AG08396 (cell line): Measurements from ENCODE around the gene CHAD.
"Not testable (repeated sequence)": the region's sequence is repeated elsewhere in the genome, so short reads cannot be mapped to it uniquely, and the experiment has no call there.

Experiments used
- DNase-seq: peaks from one replicate; pipeline ENCODE4 v3.0.0; 2012; ENCODE audit warnings: low spot score, mixed read lengths

The CHAD gene

DNA sequence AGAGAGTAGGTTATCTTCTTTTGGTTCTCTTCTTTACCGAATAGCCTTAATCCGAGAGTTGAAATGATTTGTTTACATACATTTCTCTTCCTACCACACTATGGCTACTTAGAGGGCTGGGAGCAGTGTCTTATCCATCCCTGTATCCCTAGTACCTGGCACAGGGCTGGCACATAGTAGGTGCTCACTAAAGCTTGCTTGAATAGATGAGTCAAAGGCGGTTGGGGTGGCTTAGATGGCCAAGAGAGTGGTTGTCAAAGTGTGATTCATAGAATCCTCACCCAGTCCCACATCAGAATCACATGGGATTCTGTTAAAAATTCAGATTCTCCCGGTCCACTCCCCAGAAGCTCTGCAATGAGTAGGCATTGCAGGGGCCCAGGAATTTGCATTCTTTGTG, 11.1 kb downstream of the CHAD start:
- DNase-seq, result no peak

- DNase-seq, result no peak
Observed at GRCh38 chr17:50453901-50454300, 14.8 kb downstream of the CHAD start.

- DNase-seq, result peak; percentile 5
Observed at GRCh38 chr17:50452630-50453300, 15.9 kb downstream of the CHAD start.

DNA sequence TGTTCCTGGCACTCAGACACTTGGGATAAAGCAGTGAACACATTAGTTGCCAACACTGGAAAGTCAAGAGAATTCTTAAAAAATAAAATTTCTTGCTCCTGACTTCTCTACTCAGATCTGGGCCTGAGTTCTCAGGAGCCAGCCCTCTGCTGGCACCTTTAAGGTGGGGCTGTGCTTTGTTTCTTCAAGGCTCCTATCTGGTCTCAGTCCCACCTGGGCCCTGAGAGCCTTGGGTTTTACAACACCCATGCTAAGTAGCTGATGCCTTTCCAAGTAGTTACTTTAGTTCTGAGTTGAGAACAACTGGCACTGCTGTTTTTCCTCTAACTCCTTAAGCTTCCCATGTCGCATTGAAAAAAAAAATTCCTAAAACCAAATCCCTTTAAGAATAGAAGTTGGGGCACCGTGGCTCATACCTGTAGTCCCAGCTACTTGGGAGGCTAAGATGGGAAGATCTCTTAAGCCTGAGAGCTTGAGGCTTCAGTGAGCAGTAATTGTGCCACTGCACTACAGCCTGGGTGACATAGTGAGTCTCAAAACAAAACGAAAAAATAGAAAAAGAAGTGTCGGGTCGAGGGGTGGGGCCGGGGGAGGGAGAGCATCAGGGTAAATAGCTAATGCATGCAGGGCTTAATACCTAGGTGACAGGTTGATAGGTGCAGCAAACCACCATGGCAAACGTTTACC, 16.6 kb downstream of the CHAD start:
- DNase-seq, result no peak

- DNase-seq, result no peak
Observed at GRCh38 chr17:50448643-50449042, 20.0 kb downstream of the CHAD start.

- no peak for DNase-seq
Observed at GRCh38 chr17:50447870-50448595, 20.6 kb downstream of the CHAD start.

GRCh38 chr17:50445730-50446325, 22.9 kb downstream of the CHAD start:
- DNase-seq, result no peak

- no peak for DNase-seq
Observed at GRCh38 chr17:50444841-50445715, 23.6 kb downstream of the CHAD start.

DNA sequence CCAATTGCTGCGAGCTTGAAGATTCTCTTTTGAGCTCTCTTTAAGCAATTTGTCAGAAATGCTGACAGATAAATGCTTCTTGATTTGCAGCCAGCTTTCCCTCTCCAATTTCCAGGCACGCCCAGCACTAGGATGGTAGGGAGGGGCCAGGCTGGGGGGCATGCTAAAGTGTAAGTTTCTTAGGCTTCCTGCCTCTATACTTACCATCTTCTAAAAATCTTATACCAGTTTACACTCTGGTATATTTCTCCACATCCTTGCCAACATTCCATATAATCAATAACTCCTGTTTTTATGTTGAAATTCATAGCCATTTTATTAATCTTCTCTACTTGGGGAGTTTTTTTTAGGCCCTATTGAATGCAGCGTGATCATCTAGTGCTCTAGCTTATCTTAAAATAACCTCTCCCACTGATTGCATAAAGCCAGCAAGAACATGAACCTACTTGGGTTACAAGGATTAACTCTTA, 25.1 kb downstream of the CHAD start:
- DNase-seq, result no peak

- DNase-seq, result no peak
Observed at GRCh38 chr17:50440838-50441829, 27.5 kb downstream of the CHAD start.

- DNase-seq, result no peak
Observed at GRCh38 chr17:50440172-50440837, 28.4 kb downstream of the CHAD start.

- DNase-seq, result no peak
Observed at GRCh38 chr17:50439008-50439407, 29.7 kb downstream of the CHAD start.

DNA sequence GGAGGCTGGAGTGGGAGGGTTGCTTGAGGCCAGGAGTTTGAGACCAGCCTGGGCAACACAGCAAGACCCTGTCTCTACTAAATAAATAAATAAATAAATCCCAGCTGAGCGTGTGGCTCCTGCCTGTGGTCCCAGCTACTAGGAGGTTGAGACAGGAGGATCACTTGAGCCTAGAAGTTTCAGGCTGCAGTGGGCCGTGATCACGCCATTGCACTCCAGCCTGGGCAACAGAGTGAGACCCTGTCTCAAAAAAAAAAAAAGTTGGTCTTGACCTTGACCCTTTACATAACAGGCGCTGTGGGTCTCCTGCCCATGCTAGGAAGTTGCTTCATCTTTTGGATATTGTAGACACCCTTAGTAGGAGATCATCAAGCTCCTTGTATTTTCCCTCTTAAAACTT, 31.3 kb downstream of the CHAD start:
- no peak for DNase-seq

DNA sequence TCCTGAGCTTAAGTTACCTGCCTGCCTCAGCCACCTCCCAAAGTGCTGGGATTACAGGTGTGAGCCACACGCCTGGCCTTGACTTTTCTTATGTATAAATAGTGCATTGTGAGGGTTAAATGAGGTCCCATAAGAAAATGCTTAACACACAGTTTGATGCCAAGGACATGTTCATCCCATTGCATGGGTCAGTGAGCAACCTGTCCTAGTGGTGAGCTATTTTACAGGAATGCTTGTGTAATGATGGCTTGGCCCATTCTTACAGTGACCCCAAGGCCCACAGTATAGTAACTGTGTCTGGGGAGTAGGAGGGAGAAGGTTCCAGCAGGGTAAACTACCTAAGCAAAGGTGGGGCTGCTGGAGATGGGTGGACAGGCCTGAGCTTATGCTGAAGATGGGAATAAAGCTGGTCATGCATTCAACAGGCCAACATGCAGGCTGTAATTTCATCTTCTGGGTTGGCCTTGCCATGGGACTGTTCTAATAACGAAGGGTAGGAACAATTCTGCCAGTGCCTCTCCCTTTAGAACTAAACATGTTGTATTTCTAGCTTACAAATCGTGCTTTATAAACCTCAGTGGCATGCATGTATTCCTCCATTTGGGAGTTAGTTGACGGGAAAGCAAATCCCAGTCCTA, 36.4 kb downstream of the CHAD start:
- DNase-seq, result no peak

DNA sequence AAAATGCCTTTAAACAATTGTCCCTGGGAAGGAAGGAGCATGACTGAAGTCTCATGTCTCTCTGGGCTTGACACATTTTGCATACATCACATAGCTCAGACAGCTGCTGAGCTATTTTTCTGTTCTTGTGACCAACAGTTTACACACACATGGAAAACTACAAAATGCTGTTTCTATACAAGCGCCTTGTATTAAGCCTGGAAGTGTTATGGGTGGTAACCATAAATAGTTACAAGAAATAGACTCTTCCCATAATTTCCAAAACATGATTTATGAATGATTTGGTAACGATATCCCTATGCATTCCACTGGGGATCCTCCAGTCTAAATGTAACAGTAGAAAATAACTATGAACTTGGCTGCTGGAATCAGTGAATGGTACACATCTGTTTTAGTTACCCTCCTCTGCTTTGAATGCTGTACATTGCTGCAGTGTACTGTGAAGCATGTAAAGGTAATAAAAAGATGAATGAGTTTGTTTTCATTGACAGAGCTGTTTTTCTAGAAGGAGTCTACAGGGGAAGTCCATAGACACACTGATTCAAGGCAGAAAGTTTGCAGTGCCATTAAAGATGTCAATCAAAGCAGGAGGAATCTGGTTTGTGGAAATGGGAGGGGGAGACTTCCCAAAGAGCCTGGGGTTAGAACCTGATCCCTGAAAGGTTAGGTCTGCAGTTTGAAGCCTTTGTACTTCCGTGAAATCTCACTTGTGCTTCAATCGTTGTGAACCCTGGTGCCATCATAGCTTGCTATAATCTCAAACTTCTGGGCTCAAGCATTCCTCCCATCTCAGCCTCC, 37.7 kb downstream of the CHAD start:
- DNase-seq, result no peak

GRCh38 chr17:50429793-50430192, 38.9 kb downstream of the CHAD start:
- DNase-seq, result no peak

- DNase-seq, result no peak
Observed at GRCh38 chr17:50428831-50429424, 39.8 kb downstream of the CHAD start.

- not testable (repeated sequence) for DNase-seq
Observed at GRCh38 chr17:50428126-50428525, 40.6 kb downstream of the CHAD start.
